Measurements from ENCODE around the gene NRP1.

The NRP1 gene

GRCh38 chr10:33276282-33276923, 58.1 kb downstream of the NRP1 start:
- no peak overlapping the region for H3K4me3 ChIP-seq (ENCODE audit: low read length)
- DNase-seq (ENCODE audit: low read depth) = no peak
- TF ChIP-seq CTCF (conservative IDR thresholded peaks at IDR 0.05; ENCODE audit: low read length) = no peak

- TF ChIP-seq CTCF (conservative IDR thresholded peaks at IDR 0.05; ENCODE audit: low read length) = no peak
- DNase-seq (ENCODE audit: low read depth) = no peak
- no peak overlapping the region for H3K4me3 ChIP-seq (ENCODE audit: low read length)
Measured at GRCh38 chr10:33274096-33274785, 60.2 kb downstream of the NRP1 start.

GRCh38 chr10:33273295-33274002, 61.0 kb downstream of the NRP1 start:
- peak; percentile 48 for TF ChIP-seq CTCF (conservative IDR thresholded peaks at IDR 0.05; ENCODE audit: low read length)
- DNase-seq (ENCODE audit: low read depth) = peak; percentile 100
- H3K4me3 ChIP-seq (ENCODE audit: low read length) = peak overlapping the region; percentile 45

GRCh38 chr10:33272635-33273034, 61.8 kb downstream of the NRP1 start:
- no peak for TF ChIP-seq CTCF (conservative IDR thresholded peaks at IDR 0.05; ENCODE audit: low read length)
- H3K4me3 ChIP-seq (ENCODE audit: low read length) = no peak overlapping the region
- no peak for DNase-seq (ENCODE audit: low read depth)

- DNase-seq (ENCODE audit: low read depth) = no peak
- no peak for TF ChIP-seq CTCF (conservative IDR thresholded peaks at IDR 0.05; ENCODE audit: low read length)
- H3K4me3 ChIP-seq (ENCODE audit: low read length) = no peak overlapping the region
Measured at GRCh38 chr10:33271969-33272583, 62.4 kb downstream of the NRP1 start.

GRCh38 chr10:33270971-33271370, 63.5 kb downstream of the NRP1 start:
- DNase-seq (ENCODE audit: low read depth) = no peak
- TF ChIP-seq CTCF (conservative IDR thresholded peaks at IDR 0.05; ENCODE audit: low read length) = no peak
- H3K4me3 ChIP-seq (ENCODE audit: low read length) = no peak overlapping the region
